GM12878 (cell line): ENCODE data around the gene AMIGO2. TPM values are rescaled to one million over a fixed set of nuclear protein-coding genes. Genes with fewer than 3 reads are reported as not detected.

Source experiments
- ATAC-seq: fragments of 200-7000 bp; cut with Tn5 transposase; 3 replicates; pipeline ENCODE4 v1.9.1; 2020; ENCODE audit warnings: mild to moderate bottlenecking, moderate library complexity
- BruUV-seq: library from RNA; stranded (reverse); fragments of 400-500 nt; replicated peaks from 2 replicates; lab custom pipeline; 2021; lab: Mats Ljungman, UMichigan
- CTCF ChIA-PET: fragments of 300-600 bp; sonication (Branson Sonifier 250); formaldehyde crosslinking; extraction: SDS; loops from one replicate; lab custom pipeline; 2021; ENCODE audit warnings: inconsistent platforms; lab: Yijun Ruan, JAX
- POLR2A ChIA-PET: fragments of 350-600 bp; formaldehyde crosslinking; extraction: SDS; loops from one replicate; lab custom pipeline; 2021; ENCODE audit warnings: inconsistent platforms; lab: Charles Lee
- RAD21 ChIA-PET: fragments of 300-600 bp; sonication (Branson Sonifier 250); formaldehyde crosslinking; loops from one replicate; lab custom pipeline; 2023; ENCODE audit warnings: antibody characterized with exemption; ENCODE audit not compliant: unreplicated experiment; lab: Charles Lee
- SMC1A ChIA-PET: fragments of 300-600 bp; sonication (Branson Sonifier 250); formaldehyde crosslinking; loops from one replicate; lab custom pipeline; 2023; ENCODE audit not compliant: unreplicated experiment, uncharacterized antibody; lab: Charles Lee
- DNase-seq: peaks from one replicate; pipeline ENCODE4 v3.0.0-alpha.2; 2011; ENCODE audit warnings: low read depth, low spot score
- FAIRE-seq: peaks from 3 replicates; lab custom pipeline; 2011; peaks lifted over from hg19 to GRCh38; lab: Jason Lieb, UNC
- H2AFZ ChIP-seq: 2 replicates; pipeline ENCODE4 v1.6.0; 2011; ENCODE audit warnings: low read depth, low read length, control low read depth; ENCODE audit not compliant: control insufficient read depth
- H3K27ac ChIP-seq: 2 replicates; pipeline ENCODE4 v1.5.1; 2011; ENCODE audit warnings: control low read depth; ENCODE audit not compliant: control insufficient read depth, insufficient read depth
- H3K27me3 ChIP-seq, 2 experiments: replicated peaks in 1 of 2; 2 replicates each; pipeline versions ENCODE4 v1.6.0 to v1.6.1; 2011; ENCODE audit warnings: low read length in 1 of 2; ENCODE audit not compliant: control insufficient read depth in 2 of 2, insufficient read depth in 2 of 2
- H3K36me3 ChIP-seq, 2 experiments: 2 replicates each; pipeline ENCODE4 v1.5.1; 2011; ENCODE audit warnings: low read length in 1 of 2; ENCODE audit not compliant: control insufficient read depth in 2 of 2, insufficient read depth in 2 of 2
- H3K4me1 ChIP-seq: 2 replicates; pipeline ENCODE4 v1.6.1; 2011; ENCODE audit warnings: mild to moderate bottlenecking, low read length, moderate library complexity, mixed read lengths; ENCODE audit not compliant: control insufficient read depth, insufficient read depth
- H3K4me2 ChIP-seq: 2 replicates; pipeline ENCODE4 v1.6.0; 2011; ENCODE audit warnings: control low read depth; ENCODE audit not compliant: control insufficient read depth, insufficient read depth
- H3K4me3 ChIP-seq: fragments of 200-600 bp; sonication (generic); 2 replicates; pipeline ENCODE4 v1.5.1; 2016
- H3K79me2 ChIP-seq: 2 replicates; pipeline ENCODE4 v1.6.0; 2011; ENCODE audit warnings: low read length; ENCODE audit not compliant: control insufficient read depth, insufficient read depth
- H3K9ac ChIP-seq: 2 replicates; pipeline ENCODE4 v1.8.0; 2011; ENCODE audit warnings: low read length, control low read depth, mixed read lengths; ENCODE audit not compliant: control insufficient read depth, insufficient read depth
- H3K9me3 ChIP-seq: replicated peaks from 3 replicates; pipeline ENCODE4 v1.5.1; 2011; ENCODE audit warnings: mild to moderate bottlenecking, low read length; ENCODE audit not compliant: control insufficient read depth, insufficient read depth
- H4K20me1 ChIP-seq: 2 replicates; pipeline ENCODE4 v1.6.0; 2011; ENCODE audit not compliant: control insufficient read depth, insufficient read depth
- ATF2 ChIP-seq: IDR thresholded peaks from 2 replicates; pipeline ENCODE4 v1.6.1; 2012; ENCODE audit warnings: low read length, inconsistent platforms
- CHD4 ChIP-seq: fragments of 200-600 bp; sonication (generic); IDR thresholded peaks from 2 replicates; pipeline ENCODE4 v1.6.1; 2016; ENCODE audit warnings: mild to moderate bottlenecking
- FOXM1 ChIP-seq: IDR thresholded peaks from 2 replicates; pipeline ENCODE4 v1.6.1; 2012; ENCODE audit warnings: low read depth, mild to moderate bottlenecking, inconsistent platforms, low read length, moderate library complexity
- IRF3 ChIP-seq: fragments of 450-650 bp; IDR thresholded peaks from 2 replicates; pipeline ENCODE4 v1.6.1; 2014; ENCODE audit warnings: mild to moderate bottlenecking
- NFXL1 ChIP-seq: fragments of 450-650 bp; IDR thresholded peaks from 2 replicates; pipeline ENCODE4 v1.6.1; 2017; ENCODE audit warnings: antibody characterized with exemption, mild to moderate bottlenecking, borderline replicate concordance
- NRF1 ChIP-seq: conservative IDR thresholded peaks from 2 replicates; pipeline ENCODE4 v1.6.1; 2011; ENCODE audit warnings: mild to moderate bottlenecking, low read depth, low read length, improper control_type of control experiment
- SMARCA5 ChIP-seq: fragments of 450-650 bp; IDR thresholded peaks from 2 replicates; pipeline ENCODE4 v1.6.1; 2017; ENCODE audit warnings: mild to moderate bottlenecking
- SRF ChIP-seq, 2 experiments: IDR thresholded peaks; 2 replicates each; pipeline ENCODE4 v1.6.1; 2011; ENCODE audit warnings: low read depth in 2 of 2, low read length in 2 of 2, mild to moderate bottlenecking in 1 of 2, moderate library complexity in 1 of 2
- YBX1 ChIP-seq: fragments of 450-650 bp; IDR thresholded peaks from 2 replicates; pipeline ENCODE4 v1.6.1; 2016; ENCODE audit warnings: antibody characterized with exemption
- ZBTB4 ChIP-seq: fragments of 450-650 bp; formaldehyde crosslinking; IDR thresholded peaks from 2 replicates; pipeline ENCODE4 v1.4.0; 2022; ENCODE audit warnings: mild to moderate bottlenecking, moderate library complexity
- WGBS: methylation state at CpG from one replicate; pipeline ENCODE4 v1.1.6; 2016; ENCODE audit warnings: low lambda C conversion rate; ENCODE audit not compliant: insufficient replicate concordance, insufficient coverage; ENCODE audit errors: missing lambda C conversion rate; 5-methylcytosine and 5-hydroxymethylcytosine counted together
- in situ Hi-C: fragments of 300-500 bp; cut with MboI; formaldehyde crosslinking; loops from 9 replicates; pipeline ENCODE4 v1.14.3; 2018; ENCODE audit warnings: mixed read lengths
- intact Hi-C: fragments of 100-400 bp; cut with micrococcal nuclease; formaldehyde crosslinking; loops from one replicate; pipeline ENCODE4 v1.14.2; 2022; ENCODE audit not compliant: unreplicated experiment
- polyA plus RNA-seq, 11 experiments: library from polyadenylated mRNA; depleted of rRNA in 4 of 11; unstranded in 6 of 11; stranded (reverse) in 5 of 11; fragments of >200 nt; fragmentation: Nextera tagmentation in 4 of 11; fragmentation: Illumina TruSeq in 1 of 11; extraction: Ambion mirVana in 4 of 11; extraction: Trizol in 1 of 11; gene quantifications; 1 replicate in 1 of 11; 2 replicates in 10 of 11; pipeline versions ENCODE4 v1.2.1 to v1.2.3, GENCODE V29; 2011 to 2016; ENCODE audit warnings: inconsistent platforms in 2 of 11, missing spikeins in 2 of 11, low read depth in 1 of 11
- total RNA-seq, 4 experiments: library from RNA; depleted of rRNA in 3 of 4; stranded (reverse); fragments of >200 nt in 3 of 4; fragmentation: Illumina TruSeq in 1 of 4; extraction: Trizol in 1 of 4; gene quantifications; 2 replicates each; pipeline versions ENCODE4 v1.2.1 to v1.2.3, GENCODE V29; 2013 to 2021

Gene AMIGO2
- total and polyA plus RNA-seq, 10 of the 15 experiments (the other 5 are each of a cell fraction or from before 2014, with no cell fraction given) = 0.03 to 0.15 (median 0.11) TPM; not detected in 7

GRCh38 chr12:47034661-47035060 is 45.1 kb downstream of the AMIGO2 start:
- TF ChIP-seq ATF2 = no peak
- TF ChIP-seq SMARCA5 = no peak
- TF ChIP-seq IRF3 = no peak
- no peak for TF ChIP-seq NFXL1
- no peak for TF ChIP-seq CHD4
- no peak for TF ChIP-seq SRF (IDR thresholded peaks at IDR 0.05; ENCODE audit: low read depth in 2 of 2, low read length in 2 of 2)
- no peak for TF ChIP-seq FOXM1
- TF ChIP-seq ZBTB4 = no peak
- TF ChIP-seq YBX1 = no peak
- no peak for TF ChIP-seq NRF1
- no peak for DNase-seq
- Histone ChIP-seq H3K27me3 (no peaks in the 10 kb centered on the region), H3K4me2 (no peak overlapping the region), H3K36me3 (no peaks in the 10 kb centered on the region), H3K4me3 (no peak overlapping the region), H3K9ac (no peak overlapping the region), H2AFZ (no peak overlapping the region), H3K79me2 (no peaks in the 10 kb centered on the region), H3K4me1 (no peaks in the 10 kb centered on the region), H4K20me1 (no peaks in the 10 kb centered on the region), H3K27ac (no peak overlapping the region), H3K9me3 (no peaks in the 10 kb centered on the region)
- POLR2A ChIA-PET = no interaction called here
- no peak for FAIRE-seq
- RAD21 ChIA-PET = interaction anchor here (3.9 kb wide), 1 partner anchor 272 kb away, joined by 31 read pairs; no protein-coding TSS in a partner anchor
- intact Hi-C loops (loop anchor here (10.0 kb wide), 2 partner anchors 620 to 740 kb away; partner anchors contain the start of gene SLC48A1), in situ Hi-C loops (loop anchor here (5.0 to 10.0 kb wide), 2 partner anchors 273 to 650 kb away; no protein-coding TSS in a partner anchor)
- CTCF ChIA-PET = interaction anchor here (0.5 to 5.0 kb wide), 7 partner anchors 36 to 363 kb away, joined by 3 to 56 read pairs (median 8); no protein-coding TSS in a partner anchor
- WGBS = 31% methylated on average over 2 of the region's 2 CpGs
- ATAC-seq = no peak
- BruUV-seq = no TSS peak
- SMC1A ChIA-PET = interaction anchor here (1.1 to 4.2 kb wide), 3 partner anchors 19 to 376 kb away, joined by 3 to 31 read pairs (median 3); no protein-coding TSS in a partner anchor
